ENCODE measurements around the gene TRIM59.

DNA sequence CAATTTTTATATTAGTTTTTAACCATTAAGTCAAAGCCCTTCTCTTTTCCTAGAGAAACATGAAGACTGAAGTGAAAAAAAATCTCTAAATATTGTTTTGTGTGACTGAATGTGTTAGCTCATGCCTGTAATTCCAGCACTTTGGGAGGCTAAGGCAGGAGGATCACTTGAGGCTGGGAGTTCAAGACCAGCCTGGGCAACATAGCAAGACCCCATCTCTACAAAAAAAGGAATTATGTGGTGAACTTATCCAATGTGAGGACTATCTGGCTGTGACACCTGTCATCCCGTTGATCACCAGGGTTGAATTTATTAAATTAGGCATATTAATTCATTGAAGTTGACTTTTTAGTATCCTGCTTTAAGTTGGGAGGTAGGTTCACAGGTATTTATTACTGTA is 37.1 kb downstream of the TRIM59 start:
- TF ChIP-seq, protein P1, sequence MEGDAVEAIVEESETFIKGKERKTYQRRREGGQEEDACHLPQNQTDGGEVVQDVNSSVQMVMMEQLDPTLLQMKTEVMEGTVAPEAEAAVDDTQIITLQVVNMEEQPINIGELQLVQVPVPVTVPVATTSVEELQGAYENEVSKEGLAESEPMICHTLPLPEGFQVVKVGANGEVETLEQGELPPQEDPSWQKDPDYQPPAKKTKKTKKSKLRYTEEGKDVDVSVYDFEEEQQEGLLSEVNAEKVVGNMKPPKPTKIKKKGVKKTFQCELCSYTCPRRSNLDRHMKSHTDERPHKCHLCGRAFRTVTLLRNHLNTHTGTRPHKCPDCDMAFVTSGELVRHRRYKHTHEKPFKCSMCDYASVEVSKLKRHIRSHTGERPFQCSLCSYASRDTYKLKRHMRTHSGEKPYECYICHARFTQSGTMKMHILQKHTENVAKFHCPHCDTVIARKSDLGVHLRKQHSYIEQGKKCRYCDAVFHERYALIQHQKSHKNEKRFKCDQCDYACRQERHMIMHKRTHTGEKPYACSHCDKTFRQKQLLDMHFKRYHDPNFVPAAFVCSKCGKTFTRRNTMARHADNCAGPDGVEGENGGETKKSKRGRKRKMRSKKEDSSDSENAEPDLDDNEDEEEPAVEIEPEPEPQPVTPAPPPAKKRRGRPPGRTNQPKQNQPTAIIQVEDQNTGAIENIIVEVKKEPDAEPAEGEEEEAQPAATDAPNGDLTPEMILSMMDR (conservative IDR thresholded peaks at IDR 0.05 in 1 of 2, IDR thresholded peaks at IDR 0.05 in 1 of 2; ENCODE audit: low read depth in 1 of 2, low read length in 2 of 2): no peak
- no peak for TF ChIP-seq EZH2 (IDR thresholded peaks at IDR 0.05; ENCODE audit: low read length, missing control alignments)
